ENCODE measurements around the gene ALDOA.

- no peak for TF ChIP-seq GATA2 (IDR thresholded peaks at IDR 0.05; ENCODE audit: low read depth, low read length)
- TF ChIP-seq GATA3 (IDR thresholded peaks at IDR 0.05; ENCODE audit: low read depth, low read length), result no peak
These were observed 42.7 kb downstream of the ALDOA start for GRCh38 chr16:30108059-30108850.
